ENCODE data around the gene ACTR1A. TPM values are rescaled to one million over a fixed set of nuclear protein-coding genes. Genes with fewer than 3 reads are reported as not detected.
A peak's percentile ranks its signal among the peaks of the same experiment; 100 is the strongest.

Gene ACTR1A
- total and polyA plus RNA-seq, 9 of the 15 experiments (the other 6 are each of a cell fraction or from before 2014, with no cell fraction given) = 36.3 to 77.2 (median 49.6) TPM

- TF ChIP-seq HNRNPK (IDR thresholded peaks at IDR 0.05; ENCODE audit: low read depth, low read length, poor library complexity, severe bottlenecking) (no peak), TSHZ1 (CRISPR knock-in tag; IDR thresholded peaks at IDR 0.05) (no peak), EWSR1 (IDR thresholded peaks at IDR 0.05; ENCODE audit: borderline replicate concordance, low read depth, partially characterized antibody) (no peak), MXI1 (IDR thresholded peaks at IDR 0.05; ENCODE audit: low read depth, low read length) (no peak), RBM25 (IDR thresholded peaks at IDR 0.05; ENCODE audit: low read depth, low read length, severe bottlenecking) (peak; percentile 88), ARID2 (IDR thresholded peaks at IDR 0.05) (no peak), SMARCA5 (IDR thresholded peaks at IDR 0.05) (peak; percentile 80; the same call in 1 of the 2 replicates), E2F3 (CRISPR knock-in tag; IDR thresholded peaks at IDR 0.05) (no peak), GTF2F1 (IDR thresholded peaks at IDR 0.05; ENCODE audit: low read depth, low read length) (no peak), JUNB (CRISPR knock-in tag; conservative IDR thresholded peaks at IDR 0.05) (peak; percentile 83), YY1 (IDR thresholded peaks at IDR 0.05; ENCODE audit: borderline replicate concordance in 1 of 3, control insufficient read depth in 1 of 3, extremely low read depth in 1 of 3, insufficient read depth in 3 of 3, insufficient read length in 1 of 3, insufficient replicate concordance in 2 of 3, low read depth in 1 of 3, low read length in 2 of 3) (peak in 1 of 3 experiments; percentile 24), ZFPM2 (CRISPR knock-in tag; IDR thresholded peaks at IDR 0.05) (no peak), HMG20A (CRISPR knock-in tag; conservative IDR thresholded peaks at IDR 0.05) (no peak), ZNF551 (CRISPR knock-in tag; IDR thresholded peaks at IDR 0.05) (no peak), PHB2 (IDR thresholded peaks at IDR 0.05; ENCODE audit: low read depth) (no peak), ZFX (CRISPR knock-in tag; IDR thresholded peaks at IDR 0.05) (peak; percentile 24; the same call in 1 of the 2 replicates), NKRF (IDR thresholded peaks at IDR 0.05; ENCODE audit: borderline replicate concordance) (no peak)
- TF ChIP-seq, protein P1, sequence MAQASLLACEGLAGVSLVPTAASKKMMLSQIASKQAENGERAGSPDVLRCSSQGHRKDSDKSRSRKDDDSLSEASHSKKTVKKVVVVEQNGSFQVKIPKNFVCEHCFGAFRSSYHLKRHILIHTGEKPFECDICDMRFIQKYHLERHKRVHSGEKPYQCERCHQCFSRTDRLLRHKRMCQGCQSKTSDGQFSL (CRISPR knock-in tag; IDR thresholded peaks at IDR 0.05) = no peak
- TF ChIP-seq, protein P1 (tag; IDR thresholded peaks at IDR 0.05) = no peak
- TF ChIP-seq, protein P2, sequence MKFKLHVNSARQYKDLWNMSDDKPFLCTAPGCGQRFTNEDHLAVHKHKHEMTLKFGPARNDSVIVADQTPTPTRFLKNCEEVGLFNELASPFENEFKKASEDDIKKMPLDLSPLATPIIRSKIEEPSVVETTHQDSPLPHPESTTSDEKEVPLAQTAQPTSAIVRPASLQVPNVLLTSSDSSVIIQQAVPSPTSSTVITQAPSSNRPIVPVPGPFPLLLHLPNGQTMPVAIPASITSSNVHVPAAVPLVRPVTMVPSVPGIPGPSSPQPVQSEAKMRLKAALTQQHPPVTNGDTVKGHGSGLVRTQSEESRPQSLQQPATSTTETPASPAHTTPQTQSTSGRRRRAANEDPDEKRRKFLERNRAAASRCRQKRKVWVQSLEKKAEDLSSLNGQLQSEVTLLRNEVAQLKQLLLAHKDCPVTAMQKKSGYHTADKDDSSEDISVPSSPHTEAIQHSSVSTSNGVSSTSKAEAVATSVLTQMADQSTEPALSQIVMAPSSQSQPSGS (CRISPR knock-in tag; IDR thresholded peaks at IDR 0.05) = peak; percentile 74; the same call in 1 of the 2 replicates
These were observed 49.7 kb downstream of the ACTR1A start (continued) for GRCh38 chr10:102452672-102453340.
